ENCODE results near the gene RAB8B. TPM values are rescaled to one million over a fixed set of nuclear protein-coding genes. Genes with fewer than 3 reads are reported as not detected.

The RAB8B gene
- total and polyA plus RNA-seq, 7 donors = 2.5 to 18.1 (median 5.4) TPM

GRCh38 chr15:63211092-63211490 lies 21.7 kb downstream of the RAB8B start:
- H3K27me3 ChIP-seq (ENCODE audit: insufficient read depth in 3 of 3, low read length in 2 of 3) = no peaks in the 10 kb centered on the region
- H3K27ac ChIP-seq = no peak overlapping the region

GRCh38 chr15:63211549-63211948 lies 22.1 kb downstream of the RAB8B start:
- Histone ChIP-seq H3K27ac (no peak overlapping the region), H3K36me3 (ENCODE audit: insufficient read depth in 1 of 2, low read depth in 1 of 2) (no peaks in the 10 kb centered on the region), H3K4me3 (no peak overlapping the region), H3K27me3 (ENCODE audit: insufficient read depth in 3 of 3, low read length in 2 of 3) (no peaks in the 10 kb centered on the region), H3K4me1 (peaks cover 3% of the 10 kb centered on the region), H3K9me3 (no peaks in the 10 kb centered on the region)
- intact Hi-C loops (cut with DNase I) = no loop called here
- no peak for TF ChIP-seq CTCF (IDR thresholded peaks at IDR 0.05)
- DNase-seq (no peak), ATAC-seq (no peak)
- WGBS, 3 donors = 98 to 100% (median 98%) methylated on average over 2 of the region's 2 CpGs

More at GRCh38 chr15:63211092-63211490, 21.7 kb downstream of the RAB8B start:
- TF ChIP-seq CTCF (IDR thresholded peaks at IDR 0.05) = no peak
- ATAC-seq = no peak
- Histone ChIP-seq H3K9me3 (no peaks in the 10 kb centered on the region), H3K4me1 (peaks cover 3% of the 10 kb centered on the region), H3K36me3 (ENCODE audit: insufficient read depth in 1 of 2, low read depth in 1 of 2) (no peaks in the 10 kb centered on the region), H3K4me3 (no peak overlapping the region)
- intact Hi-C loops (cut with DNase I) = no loop called here
- WGBS, 3 donors = 75 to 88% (median 87%) methylated on average over 3 of the region's 3 CpGs
- DNase-seq = no peak

GRCh38 chr15:63212050-63213004 lies 22.9 kb downstream of the RAB8B start:
- TF ChIP-seq CTCF (IDR thresholded peaks at IDR 0.05) = no peak
- peaks cover 3% of the 10 kb centered on the region for H3K4me1 ChIP-seq
- H3K27me3 ChIP-seq (ENCODE audit: insufficient read depth in 3 of 3, low read length in 2 of 3) = no peaks in the 10 kb centered on the region
- no peaks in the 10 kb centered on the region for H3K36me3 ChIP-seq (ENCODE audit: insufficient read depth in 1 of 2, low read depth in 1 of 2)
- peak in 1 of 4 donors; percentile 49 for ATAC-seq
- H3K27ac ChIP-seq = peak overlapping the region; percentile 33
- H3K9me3 ChIP-seq = no peaks in the 10 kb centered on the region
- DNase-seq = no peak
- 79 to 82% (median 81%) methylated on average over 10 of the region's 10 CpGs for WGBS, 3 donors
- intact Hi-C loops (cut with DNase I) = no loop called here
- H3K4me3 ChIP-seq = no peak overlapping the region

GRCh38 chr15:63218100-63218808 lies 28.8 kb downstream of the RAB8B start:
- Histone ChIP-seq H3K27me3 (ENCODE audit: insufficient read depth in 3 of 3, low read length in 2 of 3) (no peaks in the 10 kb centered on the region), H3K9me3 (no peaks in the 10 kb centered on the region), H3K4me3 (no peak overlapping the region), H3K36me3 (ENCODE audit: insufficient read depth in 1 of 2, low read depth in 1 of 2) (no peaks in the 10 kb centered on the region), H3K4me1 (peaks cover 11% of the 10 kb centered on the region), H3K27ac (no peak overlapping the region)
- no peak for TF ChIP-seq CTCF (IDR thresholded peaks at IDR 0.05)
- intact Hi-C loops (cut with DNase I) = no loop called here
- WGBS, 3 donors = 62 to 78% (median 76%) methylated on average over 5 of the region's 5 CpGs
- ATAC-seq = no peak
- DNase-seq = no peak

All from psoas muscle (tissue), 8 donors.